ENCODE results near the gene TP63.
"Not testable (repeated sequence)": the region's sequence is repeated elsewhere in the genome, so short reads cannot be mapped to it uniquely, and the experiment has no call there.

TP63 gene

DNA sequence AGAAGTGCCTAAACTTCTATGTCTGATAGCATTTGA, at the start of gene TP63:
Gene TP63 (plus strand): TSS at position 17 of the 36 bp plus-strand sequence. CDS start 127 bp downstream, outside the sequence.
- DNase-seq (ENCODE audit: insufficient read length, low spot score) (no peak), FAIRE-seq (no peak)
- no peak for TF ChIP-seq POLR2A (IDR thresholded peaks at IDR 0.05; ENCODE audit: low read depth, low read length)

DNA sequence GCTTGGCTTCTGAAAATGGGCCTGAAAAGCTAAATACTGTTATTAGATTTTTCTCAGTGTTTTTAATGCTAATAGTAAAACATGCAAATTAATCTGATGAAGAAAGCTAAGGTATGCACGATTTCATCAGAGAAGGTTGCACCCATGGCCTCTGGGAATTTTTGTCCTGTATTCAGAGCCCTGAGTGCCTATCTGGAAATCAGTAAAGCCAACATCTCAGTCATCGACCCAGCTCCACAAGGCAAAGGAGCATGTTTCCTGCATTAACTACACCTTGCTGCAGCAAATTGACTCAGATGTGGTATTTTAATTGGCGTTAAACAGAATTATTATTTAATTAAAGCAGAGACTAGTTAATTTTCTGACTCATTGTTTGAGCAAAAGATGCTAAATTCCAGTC, 49.0 kb upstream of the TP63 start:
- no peak for TF ChIP-seq POLR2A (IDR thresholded peaks at IDR 0.05; ENCODE audit: low read depth, low read length)
- DNase-seq (ENCODE audit: insufficient read length, low spot score) (no peak), FAIRE-seq (no peak)

DNA sequence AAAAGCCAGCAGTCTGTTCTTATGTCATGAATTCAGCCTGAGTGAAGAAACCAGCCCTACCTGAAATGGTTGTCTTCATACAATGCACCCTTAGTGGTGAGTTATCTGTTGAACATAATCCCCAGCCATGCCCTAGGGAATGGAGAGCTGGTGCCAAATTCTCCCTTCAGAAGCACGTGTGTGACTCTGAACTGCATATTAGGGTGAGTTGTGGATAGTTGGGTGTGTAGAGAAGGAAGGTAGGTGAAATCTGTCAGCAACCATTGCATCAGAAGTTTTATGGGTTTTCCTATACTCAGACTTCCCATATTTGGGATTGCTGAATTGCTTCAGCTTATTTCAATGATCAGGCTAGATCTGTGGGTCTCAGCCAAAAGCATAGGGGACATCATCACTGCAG, 46.5 kb upstream of the TP63 start:
- FAIRE-seq: no peak
- no peak for TF ChIP-seq POLR2A (IDR thresholded peaks at IDR 0.05; ENCODE audit: low read depth, low read length)
- no peak for DNase-seq (ENCODE audit: insufficient read length, low spot score)

DNA sequence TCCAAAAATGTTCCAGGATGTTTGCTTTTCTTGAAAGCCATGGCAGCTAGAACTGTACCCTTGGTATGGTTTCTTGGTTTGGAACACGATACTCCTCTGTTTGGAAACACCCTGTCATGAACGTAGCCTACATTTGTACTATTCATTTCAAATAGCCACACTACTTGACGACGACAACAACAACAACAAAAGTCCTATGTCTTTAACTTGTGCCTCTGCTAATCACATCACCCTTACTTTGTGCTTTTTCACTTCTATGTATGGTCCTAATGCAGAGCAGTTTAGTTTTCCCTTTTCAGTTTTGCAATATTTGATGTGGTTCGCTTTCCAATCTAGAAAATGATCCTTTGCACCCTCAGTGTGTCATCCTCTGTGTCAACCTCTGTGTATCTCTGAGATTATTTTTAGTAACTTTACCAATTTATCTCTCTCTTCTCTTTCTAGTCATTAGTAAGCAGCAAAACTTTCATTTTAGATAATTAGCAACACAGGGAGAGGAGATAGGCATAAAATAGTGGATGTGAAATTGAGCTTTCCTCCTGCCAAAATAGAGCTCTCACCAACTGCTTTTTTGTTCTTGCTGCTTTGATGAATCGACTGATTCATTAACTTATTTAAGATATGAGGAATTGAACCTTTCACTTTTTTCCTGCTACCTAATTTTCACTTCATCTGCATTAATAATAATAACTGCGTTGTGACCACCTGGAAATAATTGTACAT, 44.1 kb upstream of the TP63 start:
- peak; percentile 85 for FAIRE-seq
- no peak for TF ChIP-seq POLR2A (IDR thresholded peaks at IDR 0.05; ENCODE audit: low read depth, low read length)

DNA sequence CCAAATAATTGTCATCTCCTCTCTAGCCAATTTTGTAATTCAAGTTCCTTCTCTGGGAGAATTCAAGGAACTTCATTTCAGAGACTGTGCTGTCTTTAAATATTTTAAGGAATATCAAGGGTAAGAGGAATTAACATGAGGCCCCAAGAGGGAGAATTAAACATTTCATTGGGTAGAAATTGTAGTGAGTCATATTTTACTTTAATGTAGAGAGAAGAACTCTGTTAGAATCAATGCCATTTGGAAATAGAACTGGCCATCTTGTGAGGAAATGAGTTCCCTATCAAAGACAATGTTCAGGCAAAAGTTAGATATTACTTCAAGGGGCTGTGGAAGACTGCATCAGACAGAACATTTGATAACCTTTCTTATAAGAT, 43.5 kb upstream of the TP63 start:
- no peak for TF ChIP-seq POLR2A (IDR thresholded peaks at IDR 0.05; ENCODE audit: low read depth, low read length)
- peak; percentile 69 for FAIRE-seq
- no peak for DNase-seq (ENCODE audit: insufficient read length, low spot score)

More for the DNA sequence above, 44.1 kb upstream of the TP63 start:
- no peak for DNase-seq (ENCODE audit: insufficient read length, low spot score)

DNA sequence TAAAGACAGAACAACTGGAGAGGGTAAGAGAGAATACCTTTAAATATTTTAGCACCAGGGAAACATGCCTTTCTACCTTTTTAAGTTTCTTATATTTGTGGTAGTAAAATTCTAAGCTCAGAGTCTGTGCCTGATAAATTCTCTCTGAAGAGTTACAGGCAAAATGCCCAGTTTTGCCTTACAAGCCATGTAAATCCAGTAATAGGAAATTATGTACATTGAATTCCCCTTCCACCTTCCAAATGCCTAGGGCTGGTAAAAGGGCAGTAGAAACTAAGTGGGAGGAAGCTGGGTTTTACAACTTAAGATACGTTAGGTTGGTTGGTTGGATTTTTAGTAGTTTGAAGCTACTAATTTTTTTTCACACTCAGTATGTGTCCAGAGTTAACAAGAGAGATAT, 43.1 kb upstream of the TP63 start:
- DNase-seq (ENCODE audit: insufficient read length, low spot score): no peak
- no peak for TF ChIP-seq POLR2A (IDR thresholded peaks at IDR 0.05; ENCODE audit: low read depth, low read length)
- no peak for FAIRE-seq

DNA sequence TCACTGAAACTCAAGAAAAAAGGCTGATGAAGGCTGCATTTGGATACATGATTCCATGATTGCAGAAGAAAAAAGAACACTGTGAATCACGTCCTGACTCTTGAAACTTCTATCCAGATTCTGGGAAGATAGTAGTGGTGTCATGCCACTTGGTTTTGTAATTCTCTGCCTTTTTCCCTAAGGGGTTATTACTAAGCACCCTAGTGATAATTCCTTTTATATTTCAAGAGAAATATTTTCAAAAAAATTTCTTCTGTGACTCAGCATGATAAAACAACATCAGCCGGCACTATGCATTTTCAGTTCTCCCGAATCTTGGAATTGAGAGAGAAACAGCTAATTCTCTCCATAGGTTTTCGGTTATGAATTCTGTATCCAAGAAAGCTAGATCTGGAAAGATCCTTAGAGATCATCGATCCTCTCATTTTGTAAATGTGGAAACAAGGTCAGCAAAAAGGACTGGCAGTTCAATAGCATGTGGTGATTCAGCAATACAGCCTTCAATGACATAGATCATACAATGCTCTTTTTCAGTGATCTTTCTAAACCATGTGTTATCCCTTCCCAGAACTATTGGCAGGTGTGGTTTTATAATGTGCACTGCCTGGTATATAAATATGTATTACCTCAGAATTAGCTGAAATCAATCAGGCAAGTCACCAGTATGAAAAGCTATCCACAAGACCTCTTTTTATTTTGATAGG, 42.6 kb upstream of the TP63 start:
- TF ChIP-seq POLR2A (IDR thresholded peaks at IDR 0.05; ENCODE audit: low read depth, low read length): no peak
- peak; percentile 9 for DNase-seq (ENCODE audit: insufficient read length, low spot score)
- FAIRE-seq: peak; percentile 89

DNA sequence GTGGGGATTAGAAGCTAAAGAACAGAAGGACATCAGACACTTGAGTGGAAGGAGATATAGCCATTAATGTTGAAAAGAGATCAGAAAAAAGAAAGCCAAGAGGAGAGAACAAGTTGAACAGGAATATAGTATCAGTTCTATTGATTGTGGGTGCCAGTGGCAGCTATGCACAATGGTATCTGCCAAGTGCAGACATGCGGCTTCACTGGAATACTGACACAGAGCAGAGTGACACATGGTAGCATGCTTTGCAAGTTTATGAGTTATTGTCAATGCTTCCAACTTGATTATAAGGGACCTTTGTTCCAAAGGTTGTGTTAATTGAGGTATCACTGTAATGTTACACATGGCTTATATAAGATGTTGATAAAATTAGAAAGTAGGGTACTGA, 42.0 kb upstream of the TP63 start:
- TF ChIP-seq POLR2A (IDR thresholded peaks at IDR 0.05; ENCODE audit: low read depth, low read length): no peak
- DNase-seq (ENCODE audit: insufficient read length, low spot score): no peak
- no peak for FAIRE-seq

DNA sequence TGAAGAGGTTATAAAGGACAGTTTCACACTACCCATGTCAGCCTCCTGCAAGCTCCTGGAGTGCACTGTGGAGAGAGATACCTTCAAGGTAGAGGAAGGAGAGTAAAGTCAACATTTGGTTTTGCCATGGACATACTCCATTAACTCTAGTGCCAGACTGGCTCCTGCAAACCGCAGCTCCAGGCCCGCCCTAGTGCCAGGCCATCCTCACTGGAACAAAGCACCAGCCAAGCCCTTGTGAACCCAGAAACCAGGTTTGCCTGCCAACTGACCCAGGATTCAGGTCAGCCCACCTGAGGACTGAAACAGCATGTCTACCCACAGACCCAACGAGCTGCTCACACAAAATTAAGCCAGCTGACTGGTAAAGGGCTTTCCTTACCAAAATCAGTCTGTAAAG, 41.0 kb upstream of the TP63 start:
- FAIRE-seq: no peak
- TF ChIP-seq POLR2A (IDR thresholded peaks at IDR 0.05; ENCODE audit: low read depth, low read length): no peak

DNA sequence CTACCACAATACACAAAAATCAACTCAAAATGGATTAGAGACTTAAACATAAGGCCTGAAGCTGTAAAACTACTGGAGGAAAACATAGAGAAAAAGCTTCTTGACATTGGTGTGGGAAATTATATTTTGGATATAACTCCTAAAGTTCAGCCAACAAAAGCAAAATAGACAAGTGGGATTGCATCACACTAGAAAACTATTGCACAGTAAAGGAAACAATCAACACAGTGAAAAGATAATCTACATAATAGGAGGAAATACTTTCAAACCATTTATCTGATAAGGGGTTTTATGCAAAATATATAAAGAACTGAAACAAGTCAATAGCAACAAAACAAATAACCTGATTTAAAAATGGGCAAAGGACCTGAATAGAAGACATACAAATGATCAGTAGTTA, 37.6 kb upstream of the TP63 start:
- DNase-seq (ENCODE audit: insufficient read length, low spot score): no peak
- TF ChIP-seq POLR2A (IDR thresholded peaks at IDR 0.05; ENCODE audit: low read depth, low read length): no peak
- peak; percentile 64 for FAIRE-seq

More for the DNA sequence above, 41.0 kb upstream of the TP63 start:
- no peak for DNase-seq (ENCODE audit: insufficient read length, low spot score)

DNA sequence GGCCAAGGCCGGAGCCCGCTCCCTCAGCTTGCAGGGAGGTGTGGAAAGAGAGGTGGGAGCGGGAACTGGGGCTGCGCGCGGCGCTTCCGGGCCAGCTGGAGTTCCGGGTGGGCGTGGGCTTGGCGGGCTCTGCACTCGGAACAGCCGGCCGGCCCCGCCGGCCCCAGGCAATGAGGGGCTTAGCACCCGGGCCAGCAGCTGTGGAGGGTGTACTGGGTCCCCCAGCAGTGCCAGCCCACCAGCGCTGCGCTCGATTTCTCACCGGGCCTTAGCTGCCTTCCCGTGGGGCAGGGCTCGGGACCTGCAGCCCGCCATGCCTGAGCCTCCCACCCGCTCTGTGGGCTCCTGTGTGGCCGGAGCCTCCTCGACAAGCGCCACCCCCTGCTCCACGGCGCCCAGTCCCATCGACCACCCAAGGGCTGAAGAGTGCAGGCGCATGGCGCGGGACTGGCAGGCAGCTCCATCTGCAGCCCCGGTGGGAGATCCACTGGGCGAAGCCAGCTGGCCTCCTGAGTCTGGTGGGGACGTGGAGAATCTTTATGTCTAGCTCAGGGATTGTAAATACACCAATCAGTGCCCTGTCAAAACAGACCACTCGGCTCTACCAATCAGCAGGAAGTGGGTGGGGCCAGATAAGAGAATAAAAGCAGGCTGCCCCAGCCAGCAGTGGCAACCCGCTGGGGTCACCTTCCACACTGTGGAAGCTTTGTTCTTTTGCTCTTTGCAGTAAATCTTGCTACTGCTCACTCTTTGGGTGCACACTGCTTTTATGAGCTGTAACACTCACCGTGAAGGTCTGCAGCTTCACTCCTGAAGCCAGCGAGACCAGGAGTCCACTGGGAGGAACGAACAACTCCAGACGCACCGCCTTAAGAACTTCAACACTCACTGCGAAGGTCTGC, 34.9 kb upstream of the TP63 start:
- FAIRE-seq; DNase-seq (ENCODE audit: insufficient read length, low spot score): not testable (repeated sequence)

DNA sequence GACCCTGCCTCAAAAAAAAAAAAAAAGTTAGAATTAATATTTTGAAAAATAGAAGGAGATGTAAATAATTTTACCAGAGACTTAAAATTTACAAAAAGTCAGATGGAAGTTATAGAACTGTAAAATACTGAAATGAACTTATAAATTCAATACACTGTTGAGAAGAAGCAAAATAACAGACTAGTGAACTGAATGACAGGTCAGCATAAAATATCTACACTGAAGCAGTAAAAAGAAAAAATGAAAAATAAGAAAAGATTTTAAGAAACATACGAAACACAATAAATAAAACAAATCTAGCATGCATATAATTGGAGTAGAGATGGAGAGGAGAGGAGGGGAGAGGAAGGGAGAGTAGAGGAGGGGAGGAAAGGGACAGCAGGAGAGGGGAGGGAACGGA, 33.3 kb upstream of the TP63 start:
- FAIRE-seq (no peak), DNase-seq (ENCODE audit: insufficient read length, low spot score) (no peak)
- no peak for TF ChIP-seq POLR2A (IDR thresholded peaks at IDR 0.05; ENCODE audit: low read depth, low read length)

DNA sequence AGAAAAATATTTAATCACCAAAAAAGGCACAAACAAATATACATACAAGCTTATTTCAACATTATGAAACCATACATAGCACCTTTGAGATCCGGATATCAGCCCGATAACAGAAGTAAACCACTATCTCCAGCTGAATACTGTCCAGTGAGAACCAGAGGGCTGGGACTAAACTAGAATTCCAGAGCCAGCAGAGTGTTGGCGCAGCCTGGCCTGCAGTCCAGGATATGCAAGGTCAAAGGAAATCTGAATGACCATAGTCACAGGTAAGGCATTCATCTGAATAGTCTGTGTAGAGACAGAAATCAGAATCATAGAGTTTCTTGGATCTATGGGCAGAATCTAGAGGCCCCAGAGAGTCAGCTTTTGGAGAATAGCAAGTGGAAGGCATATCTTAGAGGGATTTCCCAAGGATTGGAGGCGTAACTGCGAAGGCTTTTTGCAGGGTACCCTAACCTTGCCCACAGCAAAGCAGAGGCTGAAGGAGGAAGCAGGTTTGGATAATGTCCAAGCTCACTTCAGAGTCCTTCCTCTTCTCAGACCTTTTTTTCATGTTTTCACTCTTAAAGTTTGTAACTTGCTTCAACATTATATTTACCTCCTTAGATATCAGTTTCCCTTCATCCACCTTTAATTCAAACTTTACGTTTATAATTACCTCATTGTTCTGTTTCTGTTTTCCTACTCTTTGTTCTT, 32.5 kb upstream of the TP63 start:
- FAIRE-seq: peak; percentile 41
- no peak for TF ChIP-seq POLR2A (IDR thresholded peaks at IDR 0.05; ENCODE audit: low read depth, low read length)
- no peak for DNase-seq (ENCODE audit: insufficient read length, low spot score)

DNA sequence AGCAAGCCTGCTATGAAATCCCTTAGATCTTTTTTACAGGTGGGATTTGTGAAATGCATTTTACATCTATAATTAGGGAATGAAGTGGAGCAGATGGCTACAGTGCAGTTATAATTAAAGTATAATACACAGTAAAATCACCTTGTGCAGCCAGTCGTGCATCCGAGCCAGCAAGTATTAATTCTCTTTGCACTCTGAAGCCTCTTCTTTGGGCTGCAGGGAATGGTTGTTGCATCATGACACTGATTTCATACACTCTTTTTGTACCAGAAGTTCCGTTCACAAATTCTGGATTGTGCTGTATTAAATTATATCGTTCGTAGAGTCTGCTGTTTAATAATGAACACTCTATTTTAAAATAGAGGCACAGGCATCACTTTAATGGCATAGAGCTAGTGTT, 28.7 kb upstream of the TP63 start:
- no peak for TF ChIP-seq POLR2A (IDR thresholded peaks at IDR 0.05; ENCODE audit: low read depth, low read length)
- no peak for DNase-seq (ENCODE audit: insufficient read length, low spot score)

More for the DNA sequence above, 28.7 kb upstream of the TP63 start:
- no peak for FAIRE-seq

Measured in H54 (cell line).